ENCODE measurements around the gene RAMP2. TPM values are rescaled to one million over a fixed set of nuclear protein-coding genes. Genes with fewer than 3 reads are reported as not detected.

RAMP2 gene
- total and polyA plus RNA-seq, 2 of the 13 experiments (the other 11 are each of a cell fraction or from before 2014, with no cell fraction given), result 1.4 to 5.2 TPM

GRCh38 chr17:42760652-42761581 is at the start of gene RAMP2 (continued):
- TF ChIP-seq, protein P1, sequence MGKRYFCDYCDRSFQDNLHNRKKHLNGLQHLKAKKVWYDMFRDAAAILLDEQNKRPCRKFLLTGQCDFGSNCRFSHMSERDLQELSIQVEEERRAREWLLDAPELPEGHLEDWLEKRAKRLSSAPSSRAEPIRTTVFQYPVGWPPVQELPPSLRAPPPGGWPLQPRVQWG (CRISPR knock-in tag; IDR thresholded peaks at IDR 0.05; ENCODE audit: borderline replicate concordance, low read depth), result no peak
- TF ChIP-seq KAT2B (IDR thresholded peaks at IDR 0.05; ENCODE audit: borderline replicate concordance, low read depth, low read length), result no peak
- 0 out of 2 replicates have a peak, but pooled peaks have one; percentile 36 for TF ChIP-seq SP2 (CRISPR knock-in tag; IDR thresholded peaks at IDR 0.05)
- TF ChIP-seq LBX2 (CRISPR knock-in tag; IDR thresholded peaks at IDR 0.05; ENCODE audit: borderline replicate concordance), result peak; percentile 66; the same call in 1 of the 2 replicates
- peak; percentile 33; the same call in 1 of the 2 replicates for TF ChIP-seq SIN3A (IDR thresholded peaks at IDR 0.05; ENCODE audit: borderline replicate concordance, low read depth, low read length)
- TF ChIP-seq, protein P2, sequence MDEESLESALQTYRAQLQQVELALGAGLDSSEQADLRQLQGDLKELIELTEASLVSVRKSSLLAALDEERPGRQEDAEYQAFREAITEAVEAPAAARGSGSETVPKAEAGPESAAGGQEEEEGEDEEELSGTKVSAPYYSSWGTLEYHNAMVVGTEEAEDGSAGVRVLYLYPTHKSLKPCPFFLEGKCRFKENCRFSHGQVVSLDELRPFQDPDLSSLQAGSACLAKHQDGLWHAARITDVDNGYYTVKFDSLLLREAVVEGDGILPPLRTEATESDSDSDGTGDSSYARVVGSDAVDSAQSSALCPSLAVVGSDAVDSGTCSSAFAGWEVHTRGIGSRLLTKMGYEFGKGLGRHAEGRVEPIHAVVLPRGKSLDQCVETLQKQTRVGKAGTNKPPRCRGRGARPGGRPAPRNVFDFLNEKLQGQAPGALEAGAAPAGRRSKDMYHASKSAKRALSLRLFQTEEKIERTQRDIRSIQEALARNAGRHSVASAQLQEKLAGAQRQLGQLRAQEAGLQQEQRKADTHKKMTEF (CRISPR knock-in tag; IDR thresholded peaks at IDR 0.05), result no peak
- TF ChIP-seq ARID3A (IDR thresholded peaks at IDR 0.05; ENCODE audit: low read depth, low read length), result no peak
- TF ChIP-seq ZNF670 (CRISPR knock-in tag; IDR thresholded peaks at IDR 0.05; ENCODE audit: borderline replicate concordance), result no peak
- peak; percentile 47; the same call in 1 of the 2 replicates for TF ChIP-seq ZSCAN31 (CRISPR knock-in tag; IDR thresholded peaks at IDR 0.05; ENCODE audit: low read depth)
- TF ChIP-seq TFDP1 (CRISPR knock-in tag; IDR thresholded peaks at IDR 0.05; ENCODE audit: borderline replicate concordance), result peak; percentile 61; the same call in 1 of the 2 replicates
- TF ChIP-seq, protein P3, sequence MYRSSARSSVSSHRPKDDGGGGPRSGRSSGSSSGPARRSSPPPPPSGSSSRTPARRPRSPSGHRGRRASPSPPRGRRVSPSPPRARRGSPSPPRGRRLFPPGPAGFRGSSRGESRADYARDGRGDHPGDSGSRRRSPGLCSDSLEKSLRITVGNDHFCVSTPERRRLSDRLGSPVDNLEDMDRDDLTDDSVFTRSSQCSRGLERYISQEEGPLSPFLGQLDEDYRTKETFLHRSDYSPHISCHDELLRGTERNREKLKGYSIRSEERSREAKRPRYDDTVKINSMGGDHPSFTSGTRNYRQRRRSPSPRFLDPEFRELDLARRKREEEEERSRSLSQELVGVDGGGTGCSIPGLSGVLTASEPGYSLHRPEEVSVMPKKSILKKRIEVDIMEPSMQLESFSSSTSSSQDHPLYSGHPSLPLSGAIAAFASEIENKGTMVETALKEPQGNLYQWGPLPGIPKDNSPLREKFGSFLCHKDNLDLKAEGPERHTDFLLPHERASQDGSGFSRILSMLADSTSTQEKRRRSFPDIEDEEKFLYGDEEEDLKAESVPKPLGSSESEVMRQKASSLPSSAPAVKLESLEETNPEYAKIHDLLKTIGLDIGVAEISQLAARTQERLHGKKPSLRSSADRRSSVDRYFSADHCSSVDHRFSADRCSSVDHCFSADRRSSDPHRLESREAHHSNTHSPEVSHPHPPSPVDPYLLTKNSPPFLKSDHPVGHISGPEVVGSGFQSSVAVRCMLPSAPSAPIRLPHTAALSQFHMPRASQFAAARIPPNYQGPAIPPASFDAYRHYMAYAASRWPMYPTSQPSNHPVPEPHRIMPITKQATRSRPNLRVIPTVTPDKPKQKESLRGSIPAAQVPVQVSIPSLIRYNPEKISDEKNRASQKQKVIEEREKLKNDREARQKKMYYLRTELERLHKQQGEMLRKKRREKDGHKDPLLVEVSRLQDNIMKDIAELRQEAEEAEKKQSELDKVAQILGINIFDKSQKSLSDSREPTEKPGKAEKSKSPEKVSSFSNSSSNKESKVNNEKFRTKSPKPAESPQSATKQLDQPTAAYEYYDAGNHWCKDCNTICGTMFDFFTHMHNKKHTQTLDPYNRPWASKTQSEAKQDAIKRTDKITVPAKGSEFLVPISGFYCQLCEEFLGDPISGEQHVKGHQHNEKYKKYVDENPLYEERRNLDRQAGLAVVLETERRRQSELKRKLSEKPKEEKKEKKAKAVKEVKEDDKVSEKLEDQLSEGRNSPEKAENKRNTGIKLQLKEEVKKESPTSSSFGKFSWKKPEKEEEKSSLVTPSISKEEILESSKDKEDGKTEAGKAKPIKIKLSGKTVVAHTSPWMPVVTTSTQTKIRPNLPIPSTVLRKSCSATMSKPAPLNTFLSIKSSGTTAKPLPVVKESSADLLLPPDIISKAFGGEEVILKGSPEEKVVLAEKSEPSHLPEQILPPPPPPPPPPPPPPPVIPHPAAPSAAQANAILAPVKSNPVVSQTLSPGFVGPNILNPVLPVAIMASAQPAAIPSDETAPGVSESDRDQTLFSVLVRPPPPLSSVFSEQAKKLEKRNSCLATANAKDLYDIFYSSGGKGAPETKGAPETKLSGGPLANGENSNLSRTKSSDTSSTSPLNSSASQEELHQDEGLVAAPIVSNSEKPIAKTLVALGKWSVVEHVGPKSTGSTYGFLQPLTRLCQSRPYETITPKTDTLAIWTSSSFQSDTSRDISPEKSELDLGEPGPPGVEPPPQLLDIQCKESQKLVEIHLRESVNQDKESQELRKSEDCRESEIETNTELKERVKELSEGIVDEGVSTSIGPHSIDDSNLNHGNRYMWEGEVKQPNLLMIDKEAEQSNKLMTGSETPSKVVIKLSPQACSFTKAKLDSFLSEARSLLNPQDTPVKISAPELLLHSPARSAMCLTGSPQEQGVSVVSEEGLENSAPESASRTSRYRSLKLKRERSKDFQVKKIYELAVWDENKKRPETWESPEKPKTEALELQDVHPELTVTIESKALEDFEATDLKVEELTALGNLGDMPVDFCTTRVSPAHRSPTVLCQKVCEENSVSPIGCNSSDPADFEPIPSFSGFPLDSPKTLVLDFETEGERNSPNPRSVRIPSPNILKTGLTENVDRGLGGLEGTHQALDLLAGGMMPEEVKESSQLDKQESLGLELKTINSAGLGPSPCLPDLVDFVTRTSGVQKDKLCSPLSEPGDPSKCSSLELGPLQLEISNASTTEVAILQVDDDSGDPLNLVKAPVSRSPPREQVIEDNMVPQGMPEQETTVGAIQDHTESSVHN (CRISPR knock-in tag; IDR thresholded peaks at IDR 0.05), result no peak
- peak; percentile 42; the same call in 1 of the 2 replicates for TF ChIP-seq CENPT (CRISPR knock-in tag; IDR thresholded peaks at IDR 0.05; ENCODE audit: low read depth)
- no peak for TF ChIP-seq MYNN (CRISPR knock-in tag; IDR thresholded peaks at IDR 0.05; ENCODE audit: low read depth)
